Bone marrow (tissue), 2 donors: ENCODE measurements around the gene MUTYH.
"Not testable (repeated sequence)": the region's sequence is repeated elsewhere in the genome, so short reads cannot be mapped to it uniquely, and the experiment has no call there.

Experiments used
- DNase-seq, 2 donors: peaks; one replicate each; lab custom pipeline; 2025; lab: John Stamatoyannopoulos, UW

Gene MUTYH

DNA sequence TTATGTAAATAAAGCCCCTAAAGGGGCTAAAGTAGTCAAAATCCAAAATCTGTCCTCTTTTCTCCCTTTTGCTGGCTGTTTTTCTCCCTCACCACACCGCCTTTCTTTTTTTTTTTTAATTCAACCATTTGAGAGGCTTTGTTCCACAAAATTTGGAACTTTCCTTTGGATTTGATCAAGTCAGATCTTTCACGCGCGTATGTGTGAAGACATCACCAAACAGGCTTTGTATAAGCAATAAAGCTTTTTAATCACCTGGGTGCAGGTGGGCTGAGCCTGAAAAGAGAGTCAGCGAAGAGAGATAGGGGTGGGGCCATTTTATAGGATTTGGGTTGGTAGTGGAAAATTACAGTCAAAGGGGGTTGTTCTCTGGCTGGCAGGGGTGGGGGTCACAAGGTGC, 18.8 kb downstream of the MUTYH start:
- no peak for DNase-seq

DNA sequence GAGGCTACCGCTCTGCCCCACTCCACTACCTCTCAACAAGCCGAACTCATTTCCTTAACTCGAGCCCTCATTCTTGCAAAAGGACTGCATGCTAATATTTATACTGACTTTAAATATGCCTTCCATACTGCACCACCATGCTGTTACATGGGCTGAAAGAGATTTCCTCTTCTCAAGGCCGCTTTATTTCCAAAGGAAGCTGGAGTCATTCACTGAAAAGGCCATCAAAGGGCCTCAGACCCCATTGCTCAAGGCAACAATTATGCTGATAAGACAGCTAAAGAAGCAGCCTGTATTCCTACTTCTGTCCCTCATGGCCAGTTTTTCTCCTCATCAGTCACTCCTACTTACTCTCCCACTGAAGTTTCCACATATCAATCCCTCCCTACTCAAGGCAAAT, 20.5 kb downstream of the MUTYH start:
- DNase-seq = no peak

DNA sequence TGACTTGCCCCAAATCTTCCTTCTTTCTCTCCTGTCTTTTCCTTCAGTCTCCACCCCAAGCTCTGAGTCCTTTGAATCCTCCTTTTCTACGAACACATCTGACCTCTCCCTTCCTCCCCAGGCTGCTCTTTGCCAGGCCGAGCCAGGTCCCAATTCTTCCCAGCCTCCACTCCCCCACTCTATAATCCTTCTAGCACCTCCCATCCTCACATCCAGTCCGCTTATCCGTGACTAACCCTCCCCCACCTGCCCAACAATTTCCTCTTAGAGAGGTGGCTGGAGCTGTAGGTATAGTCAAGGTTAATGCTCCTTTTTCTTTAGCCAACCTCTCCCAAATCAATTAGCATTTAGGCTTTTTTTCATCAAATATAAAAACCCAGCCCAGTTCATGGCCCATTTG, 23.1 kb downstream of the MUTYH start:
- no peak for DNase-seq

DNA sequence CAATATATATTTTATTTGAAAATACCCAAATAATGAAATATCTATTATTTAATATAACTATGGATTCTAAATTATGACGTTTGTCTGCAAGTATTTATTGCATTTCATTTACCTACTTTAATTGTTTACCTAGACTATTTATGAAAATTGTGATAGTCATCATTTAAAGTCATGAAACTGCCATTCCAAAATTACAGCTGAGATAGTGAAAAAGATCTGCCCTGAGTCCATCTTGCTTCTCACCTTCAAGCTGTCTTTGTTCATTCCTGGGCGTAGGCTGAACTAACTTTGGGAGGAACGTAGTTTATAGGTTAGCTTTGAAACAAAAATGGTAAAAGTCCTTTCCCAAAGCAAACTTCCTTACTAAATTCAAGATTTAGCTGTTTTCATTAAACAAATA, 26.0 kb downstream of the MUTYH start:
- no peak for DNase-seq

DNA sequence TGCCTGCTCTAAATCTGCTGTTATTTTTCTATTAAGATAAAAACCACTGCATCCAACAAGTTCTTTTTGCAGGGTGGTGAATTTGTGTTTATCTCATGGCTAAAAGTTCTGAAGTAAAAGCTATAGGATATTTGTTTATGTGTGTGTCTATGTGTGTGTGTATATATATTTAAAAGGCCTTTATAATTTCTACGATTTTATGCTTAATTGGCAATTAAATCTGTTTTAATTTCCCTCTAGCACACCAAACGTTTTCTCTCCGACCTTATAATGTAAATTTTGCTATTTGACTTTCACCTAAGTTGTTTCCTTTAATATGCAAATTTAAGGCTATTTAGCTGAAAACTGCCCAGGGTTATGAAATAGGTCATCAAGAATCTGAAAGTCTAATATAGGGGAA, 33.3 kb downstream of the MUTYH start:
- no peak for DNase-seq

- DNase-seq = no peak
These were observed 33.9 kb downstream of the MUTYH start for GRCh38 chr1:45306319-45306718.

- no peak for DNase-seq
These were observed 35.0 kb downstream of the MUTYH start for GRCh38 chr1:45305231-45305630.

GRCh38 chr1:45304311-45305081, 35.7 kb downstream of the MUTYH start:
- no peak for DNase-seq

DNA sequence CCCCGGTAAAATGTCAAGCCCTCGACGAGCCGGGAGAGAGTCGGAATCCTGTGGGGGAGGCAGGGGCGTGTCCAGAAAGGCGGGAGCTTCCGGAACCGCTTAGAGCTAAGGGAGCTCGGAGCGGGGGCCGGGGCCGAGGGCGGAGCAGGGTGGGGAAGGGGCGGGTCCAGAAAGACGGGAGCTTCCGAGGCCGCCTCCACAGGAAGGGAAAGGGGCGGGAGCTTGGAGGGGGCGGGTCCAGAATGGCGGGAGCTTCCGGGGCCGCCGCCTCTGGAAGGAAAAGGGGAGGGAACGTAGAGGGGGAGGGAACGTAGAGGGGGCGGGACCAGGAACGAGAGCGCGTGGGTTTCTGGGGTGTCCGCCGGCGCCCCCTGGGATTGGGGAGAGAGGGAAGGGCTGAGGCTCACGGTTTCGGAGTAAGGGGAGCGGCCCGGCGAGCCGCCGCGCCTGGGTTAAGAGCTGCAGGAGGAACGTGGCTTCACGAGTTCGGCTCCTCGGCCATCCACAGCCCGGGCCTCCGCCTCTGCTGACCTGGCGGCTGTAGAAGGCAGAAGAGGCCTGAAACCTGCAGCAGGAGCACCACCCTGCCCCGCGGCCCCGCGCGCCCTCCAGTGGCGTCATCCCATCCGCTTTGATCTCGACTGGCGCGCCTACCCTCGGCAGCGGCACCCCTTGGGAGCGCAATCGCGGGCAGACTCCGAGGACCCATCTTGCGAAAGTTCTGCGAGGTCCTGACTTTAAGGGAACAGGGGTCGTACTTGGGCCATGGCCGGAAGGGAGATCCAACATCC, 36.5 kb downstream of the MUTYH start:
- peak; percentile 96 to 99 for DNase-seq

DNA sequence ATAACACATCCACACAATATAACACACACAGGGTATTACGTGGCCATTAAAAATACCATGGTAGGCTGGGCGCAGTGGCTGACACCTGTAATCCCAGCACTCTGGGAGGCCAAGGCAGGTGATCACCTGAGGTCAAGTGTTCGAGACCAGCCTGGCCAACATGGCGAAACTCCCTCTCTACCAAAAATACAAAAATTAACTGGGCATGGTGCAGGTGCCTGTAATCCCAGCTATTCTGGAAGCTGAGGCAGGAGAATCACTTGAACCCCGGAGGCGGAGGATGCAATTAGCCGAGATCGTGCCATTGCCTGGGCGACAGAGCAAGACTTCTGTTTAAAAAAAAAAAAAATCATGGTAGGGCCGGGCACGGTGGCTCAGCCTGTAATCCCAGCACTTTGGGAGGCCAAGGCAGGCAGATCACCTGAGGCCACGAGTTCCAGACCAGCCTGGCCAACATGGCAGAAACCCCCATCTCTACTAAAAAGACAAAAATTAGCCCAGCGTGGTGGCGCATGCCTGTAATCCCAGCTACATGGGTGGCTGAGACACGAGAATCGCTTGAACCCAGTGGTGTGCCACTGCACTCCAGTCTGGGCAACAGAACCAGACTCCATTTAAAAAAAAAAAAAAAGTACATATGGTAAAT, 37.6 kb downstream of the MUTYH start:
- no peak for DNase-seq

DNA sequence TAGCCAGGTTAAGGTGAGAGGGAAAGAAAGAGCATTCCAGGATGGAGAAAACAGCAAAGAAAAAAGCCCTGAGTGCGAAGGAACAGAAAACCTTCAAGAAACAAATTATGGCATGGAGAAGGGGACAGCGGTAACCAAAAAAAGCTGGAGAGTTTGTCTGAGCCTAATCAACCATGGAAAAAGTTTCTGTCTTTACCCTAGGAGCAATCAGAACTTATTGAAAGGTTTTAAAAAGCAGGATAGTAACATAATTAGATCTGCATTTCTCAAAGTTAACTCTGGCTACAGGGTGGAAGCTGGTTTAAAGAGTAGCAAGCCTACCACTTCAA, 39.6 kb downstream of the MUTYH start:
- no peak for DNase-seq

- peak in 1 of 2 donors; percentile 52 for DNase-seq
These were observed 40.1 kb downstream of the MUTYH start for GRCh38 chr1:45299981-45300668.

DNA sequence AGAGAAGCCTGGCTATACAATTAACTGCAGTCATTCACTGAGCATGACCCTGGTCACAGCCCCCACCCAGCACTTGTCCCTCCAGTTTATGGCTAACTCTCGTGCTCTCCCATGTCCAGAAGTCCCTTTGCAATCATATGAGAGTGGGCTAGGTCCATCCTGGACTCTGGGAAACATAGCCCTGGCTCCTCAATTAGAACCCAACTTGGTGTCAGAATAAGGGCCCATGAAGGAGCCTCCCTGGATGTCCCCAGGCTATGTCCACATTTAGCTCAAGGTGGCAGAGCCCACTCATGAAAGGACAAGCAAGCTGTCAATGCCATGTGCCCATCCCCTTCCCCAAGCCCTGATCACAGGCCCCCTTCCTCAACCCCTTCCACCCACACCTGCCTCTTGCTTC, 40.9 kb downstream of the MUTYH start:
- DNase-seq = no peak

DNA sequence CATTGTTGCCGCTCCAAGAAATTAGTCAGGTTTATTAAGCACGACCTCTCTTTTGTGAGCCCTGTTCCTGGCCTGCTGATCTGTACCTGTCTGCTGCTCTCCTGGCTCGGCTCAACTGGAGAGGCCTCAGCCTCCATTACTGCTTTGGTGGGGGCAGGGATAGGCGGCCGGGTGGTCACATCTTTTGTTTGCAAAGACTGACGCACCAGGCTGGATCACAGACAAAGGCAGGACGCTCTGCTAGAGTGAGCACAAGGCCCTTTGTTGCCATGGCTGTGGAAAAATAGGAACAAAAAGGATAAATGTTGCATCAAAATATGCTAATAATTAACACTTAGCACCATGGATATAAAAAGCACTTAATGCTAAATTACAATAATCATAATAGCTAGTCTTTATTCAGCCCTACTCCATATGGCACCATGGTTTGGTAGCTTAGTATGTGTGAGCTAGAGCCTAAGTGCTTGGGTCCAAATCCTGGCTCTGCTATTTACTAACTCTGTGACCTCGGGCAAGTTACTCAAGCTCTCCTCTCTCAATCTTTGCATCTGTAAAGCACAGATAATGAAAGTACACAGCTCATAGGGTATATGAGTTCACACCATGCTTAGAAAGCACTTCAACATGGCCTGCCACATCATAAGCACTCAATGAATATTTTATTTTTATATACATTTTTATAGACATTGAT, 42.4 kb downstream of the MUTYH start:
- DNase-seq = no peak

GRCh38 chr1:45291716-45292115, 48.5 kb downstream of the MUTYH start:
- no peak for DNase-seq

DNA sequence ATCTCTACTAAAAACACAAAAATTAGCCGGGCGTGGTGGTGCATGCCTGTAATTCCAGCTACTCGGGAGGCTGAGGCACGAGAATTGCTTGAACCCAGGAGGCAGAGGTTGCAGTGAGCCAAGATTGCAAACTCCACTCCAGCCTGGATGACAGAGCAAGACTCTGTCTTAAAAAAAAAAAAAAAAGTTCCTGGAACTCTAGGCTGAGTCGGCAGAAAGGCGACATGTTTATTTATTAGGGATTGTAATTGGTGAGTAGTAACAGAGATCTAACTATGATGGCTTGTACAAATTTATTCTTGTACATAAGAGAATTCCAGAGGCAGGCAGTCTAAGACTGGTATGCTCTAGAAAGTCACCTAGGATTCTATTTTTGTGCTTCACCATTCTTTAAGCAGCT, 49.2 kb downstream of the MUTYH start:
- not testable (repeated sequence) for DNase-seq

DNA sequence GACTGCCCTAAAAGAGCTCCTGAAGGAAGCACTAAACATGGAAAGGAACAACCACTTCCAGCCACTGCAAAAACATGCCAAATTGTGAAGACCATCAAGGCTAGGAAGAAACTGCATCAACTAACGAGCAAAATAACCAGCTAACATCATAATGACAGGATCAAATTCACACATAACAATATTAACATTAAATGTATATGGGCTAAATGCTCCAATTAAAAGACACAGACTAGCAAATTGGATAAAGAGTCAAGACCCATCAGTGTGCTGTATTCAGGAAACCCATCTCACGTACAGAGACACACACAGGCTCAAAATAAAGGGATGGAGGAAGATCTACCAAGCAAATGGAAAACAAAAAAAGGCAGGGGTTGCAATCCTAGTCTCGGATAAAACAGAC, 53.7 kb downstream of the MUTYH start:
- not testable (repeated sequence) for DNase-seq

GRCh38 chr1:45284858-45285257, 55.4 kb downstream of the MUTYH start:
- not testable (repeated sequence) for DNase-seq

GRCh38 chr1:45282351-45282750, 57.9 kb downstream of the MUTYH start:
- DNase-seq = no peak
